H1 (cell line): ENCODE data around the gene RNF151. TPM values are rescaled to one million over a fixed set of nuclear protein-coding genes. Genes with fewer than 3 reads are reported as not detected.

Source experiments
- CTCF ChIA-PET: fragments of 300-600 bp; sonication (Branson Sonifier 250); formaldehyde crosslinking; loops from one replicate; lab custom pipeline; 2021; ENCODE audit not compliant: partially characterized antibody; lab: Charles Lee
- POLR2A ChIA-PET: fragments of 300-600 bp; sonication (Branson Sonifier 250); formaldehyde crosslinking; loops from one replicate; lab custom pipeline; 2021; ENCODE audit warnings: inconsistent platforms; ENCODE audit not compliant: partially characterized antibody; lab: Charles Lee
- DNase-seq, 2 experiments: peaks; one replicate each; pipeline versions ENCODE4 v3.0.0 to v3.0.0-alpha.2; 2010 to 2022; ENCODE audit warnings: low spot score in 2 of 2, low read depth in 1 of 2, mixed read lengths in 1 of 2
- FAIRE-seq: peaks from 2 replicates; lab custom pipeline; 2011; peaks lifted over from hg19 to GRCh38; lab: Jason Lieb, UNC
- H2AFZ ChIP-seq: 2 replicates; pipeline ENCODE4 v1.8.1; 2012; ENCODE audit warnings: low read length, inconsistent platforms
- H2AK5ac ChIP-seq: 2 replicates; pipeline ENCODE4 v1.6.1; 2013; ENCODE audit warnings: low read depth, low read length
- H2BK120ac ChIP-seq: replicated peaks from 2 replicates; pipeline ENCODE3; 2013; ENCODE audit warnings: low read depth, low read length, inconsistent platforms
- H2BK12ac ChIP-seq: 2 replicates; pipeline ENCODE4 v1.6.1; 2013; ENCODE audit warnings: low read depth, low read length
- H2BK15ac ChIP-seq: 2 replicates; pipeline ENCODE4 v1.6.1; 2013; ENCODE audit warnings: low read length
- H2BK20ac ChIP-seq: 2 replicates; pipeline ENCODE4 v1.6.1; 2013; ENCODE audit warnings: low read length
- H2BK5ac ChIP-seq: 2 replicates; pipeline ENCODE4 v1.6.1; 2013; ENCODE audit warnings: low read depth, low read length
- H3K14ac ChIP-seq: 2 replicates; pipeline ENCODE4 v1.6.1; 2013; ENCODE audit warnings: inconsistent platforms; ENCODE audit not compliant: insufficient read length
- H3K18ac ChIP-seq: 2 replicates; pipeline ENCODE4 v1.6.1; 2013; ENCODE audit warnings: low read length; ENCODE audit errors: extremely low read depth
- H3K23ac ChIP-seq: 2 replicates; pipeline ENCODE4 v1.6.1; 2013; ENCODE audit warnings: inconsistent platforms; ENCODE audit not compliant: insufficient read length
- H3K23me2 ChIP-seq: 2 replicates; pipeline ENCODE4 v1.6.1; 2013; ENCODE audit warnings: low read depth, low read length
- H3K27ac ChIP-seq: 2 replicates; pipeline ENCODE4 v1.6.1; 2011; ENCODE audit warnings: low read depth, low read length, inconsistent platforms
- H3K27me3 ChIP-seq, 4 experiments: replicated peaks in 1 of 4; 1 replicate in 1 of 4; 2 replicates in 3 of 4; pipeline versions ENCODE4 v1.6.1 to v1.8.1; 2011 to 2013; ENCODE audit warnings: low read length in 3 of 4, mild to moderate bottlenecking in 3 of 4, inconsistent platforms in 2 of 4, mixed read lengths in 2 of 4, moderate library complexity in 1 of 4; ENCODE audit not compliant: control insufficient read depth in 3 of 4, insufficient read depth in 3 of 4; ENCODE audit errors: extremely low read depth in 1 of 4
- H3K36me3 ChIP-seq, 4 experiments: 2 replicates each; pipeline versions ENCODE4 v1.6.1 to v1.8.1; 2011 to 2013; ENCODE audit warnings: mild to moderate bottlenecking in 4 of 4, low read length in 3 of 4, moderate library complexity in 2 of 4, control low read depth in 1 of 4, inconsistent platforms in 1 of 4; ENCODE audit not compliant: insufficient read depth in 4 of 4, control insufficient read depth in 2 of 4
- H3K4ac ChIP-seq: replicated peaks from 2 replicates; pipeline ENCODE3; 2013; ENCODE audit warnings: low read length, low read depth, mixed read lengths, inconsistent platforms; ENCODE audit not compliant: insufficient read length
- H3K4me1 ChIP-seq, 4 experiments: replicated peaks in 1 of 4; 1 replicate in 1 of 4; 2 replicates in 3 of 4; pipeline versions ENCODE4 v1.6.1 to v1.8.1; 2011 to 2013; ENCODE audit warnings: low read length in 3 of 4, inconsistent platforms in 2 of 4, mixed read lengths in 1 of 4; ENCODE audit not compliant: insufficient read depth in 4 of 4, control insufficient read depth in 3 of 4
- H3K4me2 ChIP-seq, 2 experiments: 2 replicates each; pipeline versions ENCODE4 v1.6.1 to v1.8.1; 2011 to 2013; ENCODE audit warnings: low read depth in 2 of 2, low read length in 2 of 2, control low read depth in 1 of 2, inconsistent platforms in 1 of 2, mild to moderate bottlenecking in 1 of 2; ENCODE audit not compliant: insufficient read depth in 1 of 2
- H3K4me3 ChIP-seq, 4 experiments: fragments of 200-600, 300-600 bp in 1 of 4; sonication (generic), shearing (Covaris generic), sonication (Bioruptor Twin) in 1 of 4; 2 replicates each; pipeline versions ENCODE4 v1.5.1 to v1.8.1; 2011 to 2016; ENCODE audit warnings: low read length in 4 of 4, low read depth in 3 of 4, control low read depth in 2 of 4, inconsistent platforms in 2 of 4, mild to moderate bottlenecking in 2 of 4, mixed read lengths in 1 of 4, moderate library complexity in 1 of 4; ENCODE audit not compliant: insufficient read depth in 2 of 4; ENCODE audit errors: extremely low read depth in 1 of 4
- H3K56ac ChIP-seq: replicated peaks from 2 replicates; pipeline ENCODE3; 2013; ENCODE audit warnings: low read depth, mild to moderate bottlenecking, mixed read lengths, low read length, inconsistent platforms; ENCODE audit not compliant: insufficient read length
- H3K79me1 ChIP-seq: 2 replicates; pipeline ENCODE4 v1.6.1; 2013; ENCODE audit warnings: low read depth, low read length, control low read depth
- H3K79me2 ChIP-seq, 2 experiments: 2 replicates each; pipeline versions ENCODE4 v1.6.1 to v1.8.1; 2012 to 2013; ENCODE audit warnings: low read length in 2 of 2, mild to moderate bottlenecking in 2 of 2, inconsistent platforms in 1 of 2; ENCODE audit not compliant: insufficient read depth in 2 of 2, control insufficient read depth in 1 of 2
- H3K9ac ChIP-seq, 4 experiments: replicated peaks in 1 of 4; 1 replicate in 1 of 4; 2 replicates in 3 of 4; pipeline versions ENCODE4 v1.6.1 to v1.8.1; 2011 to 2013; ENCODE audit warnings: low read depth in 3 of 4, low read length in 3 of 4, control low read depth in 2 of 4, mild to moderate bottlenecking in 2 of 4, moderate library complexity in 2 of 4, inconsistent platforms in 1 of 4; ENCODE audit errors: extremely low read depth in 1 of 4
- H3K9me3 ChIP-seq, 2 experiments: 2 replicates each; pipeline versions ENCODE4 v1.6.1 to v1.8.1; 2012 to 2013; ENCODE audit warnings: mild to moderate bottlenecking in 2 of 2, moderate library complexity in 2 of 2, control low read depth in 1 of 2, inconsistent platforms in 1 of 2, low read depth in 1 of 2, low read length in 1 of 2, mixed read lengths in 1 of 2; ENCODE audit not compliant: insufficient read depth in 2 of 2
- H4K20me1 ChIP-seq, 2 experiments: replicated peaks in 1 of 2; 2 replicates each; pipeline versions ENCODE3 to v1.8.1; 2011 to 2013; ENCODE audit warnings: inconsistent platforms in 2 of 2, low read length in 2 of 2, mild to moderate bottlenecking in 1 of 2; ENCODE audit not compliant: insufficient read depth in 2 of 2, control insufficient read depth in 1 of 2
- H4K5ac ChIP-seq: 2 replicates; pipeline ENCODE4 v1.6.1; 2013; ENCODE audit warnings: low read length, low read depth, mixed read lengths, inconsistent platforms; ENCODE audit not compliant: insufficient read length
- H4K8ac ChIP-seq: 2 replicates; pipeline ENCODE4 v1.8.0; 2013; ENCODE audit warnings: mild to moderate bottlenecking, moderate library complexity, low read length, inconsistent platforms; ENCODE audit not compliant: insufficient read depth; ENCODE audit errors: extremely low read depth
- H4K91ac ChIP-seq: replicated peaks from 2 replicates; pipeline ENCODE3; 2013; ENCODE audit warnings: low read length, mixed read lengths, inconsistent platforms; ENCODE audit not compliant: insufficient read length
- PHF8 ChIP-seq: fragments of 200-600 bp; sonication (generic); conservative IDR thresholded peaks from 2 replicates; pipeline ENCODE4 v1.7.1; 2012; ENCODE audit warnings: low read depth, mild to moderate bottlenecking, inconsistent platforms, low read length, moderate library complexity
- WGBS, 2 experiments: shearing (Covaris generic) in 1 of 2; methylation state at CpG; one replicate each; pipeline versions ENCODE4 v1.1.6 to v1.1.7; 2013 to 2015; ENCODE audit warnings: low lambda C conversion rate in 2 of 2, mixed read lengths in 2 of 2, inconsistent platforms in 1 of 2, low coverage in 1 of 2, missing lambda C conversion rate in 1 of 2; ENCODE audit not compliant: insufficient replicate concordance in 2 of 2, insufficient coverage in 1 of 2, insufficient read length in 1 of 2; ENCODE audit errors: extremely low coverage in 1 of 2, missing lambda C conversion rate in 1 of 2; 5-methylcytosine and 5-hydroxymethylcytosine counted together
- polyA plus RNA-seq, 7 experiments: library from polyadenylated mRNA; depleted of rRNA in 3 of 7; stranded (reverse) in 5 of 7; unstranded in 2 of 7; fragments of >200 nt in 5 of 7; fragments of 200-250 nt in 2 of 7; gene quantifications; 1 replicate in 5 of 7; 2 replicates in 1 of 7; 4 replicates in 1 of 7; pipeline versions ENCODE4 v1.2.1 to v1.2.3, GENCODE V29; 2011 to 2013; ENCODE audit warnings: missing spikeins in 2 of 7, mixed read lengths in 2 of 7
- total RNA-seq: library from RNA; stranded (reverse); fragmentation: NEBNext Ultra II Directional; extraction: Animal tissue kit (Norgen Biotek cat#: 25700); gene quantifications from 2 replicates; pipeline ENCODE4 v1.2.1, GENCODE V29; 2021

The RNF151 gene
- total and polyA plus RNA-seq, 2 of the 8 experiments (the other 6 are each of a cell fraction or from before 2014, with no cell fraction given) = not detected

- no peak overlapping the region for H3K4ac ChIP-seq
- H3K9me3 ChIP-seq = no peaks in the 10 kb centered on the region
- WGBS, 2 experiments = 18% methylated on average over 6 of the region's 11 CpGs; no CpG with 5 or more reads in 1 of the 2 experiments
- no peak overlapping the region for H3K23ac ChIP-seq
- no peak overlapping the region for H2BK5ac ChIP-seq
- no peak overlapping the region for H3K9ac ChIP-seq
- no peaks in the 10 kb centered on the region for H4K20me1 ChIP-seq
- H2BK15ac ChIP-seq = no peak overlapping the region
- ChIA-PET POLR2A (interaction anchor here (4.1 kb wide), 1 partner anchor 35 kb away, joined by 27 read pairs; the partner anchor contains the start of gene RPS2), CTCF (interaction anchor here (0.7 to 8.0 kb wide), 24 partner anchors 9 to 145 kb away, joined by 3 to 75 read pairs (median 4); partner anchors contain the start of genes MSRB1, RNF151 and RPS2)
- H2BK20ac ChIP-seq = no peak overlapping the region
- no peak for TF ChIP-seq PHF8
- peak overlapping the region; percentile 52 to 66; a peak in 3 of 4 replicates for H3K4me2 ChIP-seq
- peak overlapping the region; percentile 21 to 55 (median 36); a peak in 6 of 8 replicates for H3K4me3 ChIP-seq
- no peak overlapping the region for H3K27ac ChIP-seq
- no peak overlapping the region for H4K91ac ChIP-seq
- H3K18ac ChIP-seq = no peak overlapping the region
- no peak overlapping the region; the same call in 1 of the 2 replicates for H4K8ac ChIP-seq
- H2BK12ac ChIP-seq = no peak overlapping the region
- no peaks in the 10 kb centered on the region for H3K79me2 ChIP-seq
- H3K79me1 ChIP-seq = no peaks in the 10 kb centered on the region
- H3K14ac ChIP-seq = no peak overlapping the region
- H3K27me3 ChIP-seq = peaks cover 0 to 24% (median 13%) of the 10 kb centered on the region in 4 experiments; a peak in 5 of 7 replicates
- no peak overlapping the region for H4K5ac ChIP-seq
- H2AFZ ChIP-seq = no peak overlapping the region
- H2AK5ac ChIP-seq = no peak overlapping the region
- H2BK120ac ChIP-seq = no peak overlapping the region
- DNase-seq (no peak), FAIRE-seq (no peak)
- peaks cover 0 to 14% (median 6%) of the 10 kb centered on the region in 4 experiments; a peak in 5 of 7 replicates for H3K4me1 ChIP-seq
- no peaks in the 10 kb centered on the region for H3K23me2 ChIP-seq
- H3K36me3 ChIP-seq = no peaks in the 10 kb centered on the region
- H3K56ac ChIP-seq = no peak overlapping the region
These were observed 37.6 kb upstream of the RNF151 start for GRCh38 chr16:1929105-1929504.
